ENCODE results near the gene BCAN. TPM values are rescaled to one million over a fixed set of nuclear protein-coding genes. Genes with fewer than 3 reads are reported as not detected.

Gene BCAN
- total and polyA plus RNA-seq, 12 donors, result 0.11 to 36.3 (median 5.6) TPM; not detected in 2

DNA sequence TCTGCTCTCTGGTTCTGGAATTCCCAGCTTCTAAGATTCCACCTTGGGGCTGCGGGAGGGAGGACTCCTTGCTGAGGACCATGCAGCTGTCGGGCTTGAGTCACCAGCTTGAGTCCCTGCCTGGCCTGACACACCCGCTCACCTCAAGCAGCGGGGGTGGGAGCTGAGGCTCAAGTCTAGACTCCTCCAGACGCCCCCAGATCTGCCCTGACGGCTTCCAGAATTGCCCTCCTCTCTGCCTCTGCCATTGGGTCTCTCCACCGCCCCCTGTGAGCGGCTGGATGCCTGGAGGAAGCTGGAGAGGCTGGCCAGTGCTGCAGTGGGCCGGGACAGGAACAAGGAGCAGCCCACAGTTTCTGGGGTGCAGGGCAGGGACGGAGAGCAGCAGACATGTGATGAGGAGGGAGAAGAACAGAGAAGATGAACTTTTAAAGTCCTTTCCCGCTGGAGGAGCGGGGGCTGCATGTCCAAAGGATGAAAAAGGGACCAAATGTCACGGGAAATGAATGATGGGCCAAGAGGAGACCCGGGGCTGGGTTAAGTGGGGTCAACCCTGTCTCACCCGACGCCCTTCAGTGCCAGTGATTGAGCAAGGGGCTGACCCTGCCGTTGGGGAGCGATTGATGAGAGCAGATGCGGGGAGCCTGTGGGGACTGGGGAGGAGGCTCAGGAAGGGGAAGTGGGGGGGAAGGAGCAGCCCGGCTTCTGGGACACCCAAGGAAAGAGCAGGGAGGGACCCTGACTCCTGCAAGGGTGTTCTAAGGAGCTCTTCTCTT, 49.9 kb downstream of the BCAN start:
- no peaks in the 10 kb centered on the region for H3K36me3 ChIP-seq (replicated peaks in 1 of 2)
- no peak for DNase-seq
- 41 to 55% (median 43%) methylated on average over 18 to 20 of the region's 20 CpGs for WGBS, 4 donors
- no peak overlapping the region for H3K27ac ChIP-seq
- TF ChIP-seq POLR2A (IDR thresholded peaks at IDR 0.05), result no peak
- TF ChIP-seq, protein P1, sequence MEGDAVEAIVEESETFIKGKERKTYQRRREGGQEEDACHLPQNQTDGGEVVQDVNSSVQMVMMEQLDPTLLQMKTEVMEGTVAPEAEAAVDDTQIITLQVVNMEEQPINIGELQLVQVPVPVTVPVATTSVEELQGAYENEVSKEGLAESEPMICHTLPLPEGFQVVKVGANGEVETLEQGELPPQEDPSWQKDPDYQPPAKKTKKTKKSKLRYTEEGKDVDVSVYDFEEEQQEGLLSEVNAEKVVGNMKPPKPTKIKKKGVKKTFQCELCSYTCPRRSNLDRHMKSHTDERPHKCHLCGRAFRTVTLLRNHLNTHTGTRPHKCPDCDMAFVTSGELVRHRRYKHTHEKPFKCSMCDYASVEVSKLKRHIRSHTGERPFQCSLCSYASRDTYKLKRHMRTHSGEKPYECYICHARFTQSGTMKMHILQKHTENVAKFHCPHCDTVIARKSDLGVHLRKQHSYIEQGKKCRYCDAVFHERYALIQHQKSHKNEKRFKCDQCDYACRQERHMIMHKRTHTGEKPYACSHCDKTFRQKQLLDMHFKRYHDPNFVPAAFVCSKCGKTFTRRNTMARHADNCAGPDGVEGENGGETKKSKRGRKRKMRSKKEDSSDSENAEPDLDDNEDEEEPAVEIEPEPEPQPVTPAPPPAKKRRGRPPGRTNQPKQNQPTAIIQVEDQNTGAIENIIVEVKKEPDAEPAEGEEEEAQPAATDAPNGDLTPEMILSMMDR (IDR thresholded peaks at IDR 0.05), result no peak
- peaks cover 0 to 7% of the 10 kb centered on the region in 2 donors for H3K4me1 ChIP-seq (replicated peaks in 1 of 2)
- no peak overlapping the region for H3K4me3 ChIP-seq
- H3K9me3 ChIP-seq (replicated peaks in 1 of 3), result no peaks in the 10 kb centered on the region
- intact Hi-C loops (cut with DNase I), result loop anchor here (2.0 to 10.0 kb wide), 2 partner anchors 33 to 173 kb away; partner anchors contain the start of gene NTRK1 (in 1 of the 2)
- peaks cover 10% of the 10 kb centered on the region for H3K27me3 ChIP-seq

DNA sequence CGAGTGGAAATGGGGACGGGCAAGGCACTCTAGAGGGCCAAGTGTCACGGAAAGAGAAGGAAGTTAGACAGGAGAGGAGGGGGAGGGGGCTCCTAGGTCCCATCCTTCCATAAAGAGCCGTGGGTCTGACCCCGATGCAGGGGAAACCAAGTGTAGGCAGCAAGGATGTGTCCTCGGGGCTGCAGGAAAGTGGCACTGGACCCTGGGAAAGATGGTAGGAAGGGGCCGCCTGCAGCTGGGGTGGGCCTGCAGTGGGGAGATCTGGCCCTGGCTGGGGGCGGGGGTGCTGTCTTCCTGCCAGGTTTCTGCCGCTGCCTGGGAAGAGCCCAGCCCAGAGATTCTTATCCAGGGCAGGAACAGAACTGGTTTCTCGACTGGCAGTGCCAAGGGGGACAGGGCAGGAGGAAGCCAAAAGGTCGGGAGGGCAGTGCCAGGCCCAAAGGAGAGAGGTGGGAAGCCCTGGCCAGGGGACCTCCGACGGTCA, 50.6 kb downstream of the BCAN start:
- H3K27me3 ChIP-seq, result peaks cover 10% of the 10 kb centered on the region
- no peak overlapping the region for H3K4me3 ChIP-seq
- no peak for DNase-seq
- TF ChIP-seq, protein P1 (IDR thresholded peaks at IDR 0.05), result no peak
- TF ChIP-seq POLR2A (IDR thresholded peaks at IDR 0.05), result no peak
- H3K36me3 ChIP-seq (replicated peaks in 1 of 2), result no peaks in the 10 kb centered on the region
- intact Hi-C loops (cut with DNase I), result loop anchor here in 1 of 2 donors (10.0 kb wide), 1 partner anchor 172 kb away; the partner anchor contains the start of gene NTRK1
- H3K27ac ChIP-seq, result no peak overlapping the region
- no peaks in the 10 kb centered on the region for H3K9me3 ChIP-seq (replicated peaks in 1 of 3)
- WGBS, 4 donors, result 21 to 38% (median 27%) methylated on average over 10 to 13 of the region's 13 CpGs
- H3K4me1 ChIP-seq (replicated peaks in 1 of 2), result peaks cover 0 to 7% of the 10 kb centered on the region in 2 donors

DNA sequence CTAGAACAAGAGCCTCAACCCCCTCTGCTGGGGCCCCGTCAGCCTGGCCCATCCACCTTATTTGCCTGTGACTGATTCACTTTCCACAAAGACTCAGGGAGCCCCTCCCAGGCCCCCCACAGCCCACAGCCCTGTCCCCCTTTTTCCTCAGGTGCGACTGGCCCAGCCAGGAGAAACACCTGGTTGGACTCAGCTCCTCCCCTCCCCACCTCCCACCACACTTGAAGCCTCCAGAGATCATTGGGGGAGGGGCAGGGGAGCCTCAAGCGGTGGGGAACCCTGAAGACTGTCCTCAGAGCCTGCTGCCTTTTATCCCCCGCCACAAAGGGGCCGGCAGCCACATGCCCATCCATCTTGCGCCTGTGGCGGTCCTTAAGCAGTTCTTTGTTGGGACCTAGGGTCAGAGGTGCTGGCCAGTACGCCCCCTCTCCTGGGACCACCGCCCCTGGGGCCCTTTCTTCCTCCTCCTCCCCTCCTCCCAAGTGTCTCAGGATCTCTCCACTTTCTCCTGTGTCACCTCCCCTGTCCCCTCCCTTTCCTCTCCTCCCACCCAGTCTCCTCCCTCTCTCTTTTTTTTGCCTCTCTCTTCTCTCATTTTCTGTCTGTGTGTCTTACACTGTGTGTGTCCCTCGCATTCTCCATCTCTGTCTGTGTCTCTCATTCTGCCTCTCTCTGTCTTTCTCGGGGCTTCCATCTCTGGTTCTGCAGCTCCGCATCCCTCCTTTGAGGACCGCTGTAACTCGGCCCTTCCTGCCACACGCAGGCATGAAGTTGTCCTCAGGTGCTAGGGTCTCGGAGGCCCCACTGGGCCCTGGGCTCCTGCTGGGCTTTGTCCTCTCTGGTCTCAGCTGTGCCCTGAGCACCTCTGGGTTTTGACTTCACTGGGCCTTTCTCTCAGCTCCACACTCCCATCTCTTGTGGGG, 51.3 kb downstream of the BCAN start:
- peaks cover 0 to 7% of the 10 kb centered on the region in 2 donors for H3K4me1 ChIP-seq (replicated peaks in 1 of 2)
- H3K36me3 ChIP-seq (replicated peaks in 1 of 2), result no peaks in the 10 kb centered on the region
- H3K27ac ChIP-seq, result no peak overlapping the region
- 43 to 56% (median 51%) methylated on average over 15 to 16 of the region's 16 CpGs for WGBS, 4 donors
- H3K9me3 ChIP-seq (replicated peaks in 1 of 3), result no peaks in the 10 kb centered on the region
- intact Hi-C loops (cut with DNase I), result loop anchor here in 1 of 2 donors (10.0 kb wide), 1 partner anchor 172 kb away; the partner anchor contains the start of gene NTRK1
- no peak overlapping the region for H3K4me3 ChIP-seq
- H3K27me3 ChIP-seq, result peaks cover 10% of the 10 kb centered on the region
- TF ChIP-seq, protein P1 (IDR thresholded peaks at IDR 0.05), result no peak
- no peak for TF ChIP-seq POLR2A (IDR thresholded peaks at IDR 0.05)
- DNase-seq, result no peak

All from adrenal gland (tissue), 12 donors.